K562 (cell line): ENCODE data around the gene C19orf12. TPM values are rescaled to one million over a fixed set of nuclear protein-coding genes. Genes with fewer than 3 reads are reported as not detected.

Experiments
- ATAC-seq: fragments of 200-7000 bp; cut with Tn5 transposase; 3 replicates; pipeline ENCODE4 v1.9.1; 2020; ENCODE audit warnings: moderate library complexity
- BruUV-seq: library from RNA; stranded (reverse); fragments of 400-500 nt; replicated peaks from 2 replicates; lab custom pipeline; 2021; lab: Mats Ljungman, UMichigan
- CTCF ChIA-PET: fragments of 300-600 bp; formaldehyde crosslinking; extraction: SDS; loops from one replicate; lab custom pipeline; 2021; ENCODE audit warnings: low intra/inter-chr PET ratio; lab: Yijun Ruan, JAX
- POLR2A ChIA-PET: fragments of 300-600, 350-650 bp; sonication (Branson Sonifier 250); formaldehyde crosslinking; extraction: SDS; loops from one replicate; lab custom pipeline; 2021; ENCODE audit warnings: antibody characterized with exemption, inconsistent platforms; lab: Yijun Ruan, JAX
- DNase-seq, 4 experiments: peaks; one replicate each; pipeline versions ENCODE4 v3.0.0 to v3.0.0-alpha.2; 2011 to 2018; ENCODE audit warnings: low spot score in 3 of 4, mixed read lengths in 3 of 4; ENCODE audit errors: extremely low read depth in 1 of 4
- FAIRE-seq: peaks from 2 replicates; lab custom pipeline; 2011; peaks lifted over from hg19 to GRCh38; lab: Jason Lieb, UNC
- H2AFZ ChIP-seq: 2 replicates; pipeline ENCODE4 v1.6.0; 2011; ENCODE audit warnings: low read depth, low read length, control low read depth, inconsistent platforms
- H3K27ac ChIP-seq: fragments of 200-600 bp; 3 replicates; pipeline ENCODE4 v1.8.0; 2011; ENCODE audit warnings: low read depth, mild to moderate bottlenecking, control low read depth, inconsistent platforms, low read length, moderate library complexity, mixed read lengths; ENCODE audit errors: extremely low read depth
- H3K27me3 ChIP-seq, 2 experiments: fragments of 300-600 bp in 1 of 2; 2 replicates in 1 of 2; 3 replicates in 1 of 2; pipeline versions ENCODE4 v1.6.0 to v1.8.0; 2011; ENCODE audit warnings: inconsistent platforms in 2 of 2, low read length in 2 of 2, mild to moderate bottlenecking in 1 of 2, mixed read lengths in 1 of 2, moderate library complexity in 1 of 2; ENCODE audit not compliant: control insufficient read depth in 2 of 2, insufficient read depth in 2 of 2
- H3K36me3 ChIP-seq: fragments of 300-600 bp; 3 replicates; pipeline ENCODE4 v1.8.0; 2011; ENCODE audit warnings: mild to moderate bottlenecking, low read length, inconsistent platforms; ENCODE audit not compliant: control insufficient read depth, insufficient read depth
- H3K4me1 ChIP-seq, 2 experiments: fragments of 200-600 bp in 1 of 2; replicated peaks in 1 of 2; 2 replicates in 1 of 2; 3 replicates in 1 of 2; pipeline versions ENCODE4 v1.5.1 to v1.8.0; 2011; ENCODE audit warnings: inconsistent platforms in 2 of 2, low read length in 2 of 2, mild to moderate bottlenecking in 1 of 2, mixed read lengths in 1 of 2, moderate library complexity in 1 of 2; ENCODE audit not compliant: control insufficient read depth in 2 of 2, insufficient read depth in 2 of 2
- H3K4me2 ChIP-seq: 2 replicates; pipeline ENCODE4 v1.6.1; 2011; ENCODE audit warnings: low read length, control low read depth, inconsistent platforms, mixed read lengths; ENCODE audit not compliant: insufficient read depth
- H3K4me3 ChIP-seq: fragments of 200-600 bp; sonication (generic), shearing (Covaris generic); 2 replicates; pipeline ENCODE4 v1.5.1; 2016; ENCODE audit warnings: control low read depth, inconsistent platforms
- H3K79me2 ChIP-seq: fragments of 200-600 bp; 3 replicates; pipeline ENCODE4 v1.8.0; 2011; ENCODE audit warnings: low read length, inconsistent platforms; ENCODE audit not compliant: control insufficient read depth, insufficient read depth
- H3K9ac ChIP-seq, 2 experiments: 2 replicates each; pipeline versions ENCODE4 v1.6.0 to v1.6.1; 2011; ENCODE audit warnings: low read depth in 2 of 2, low read length in 2 of 2, control low read depth in 1 of 2, inconsistent platforms in 1 of 2, mild to moderate bottlenecking in 1 of 2, mixed read lengths in 1 of 2; ENCODE audit not compliant: insufficient read depth in 1 of 2
- H3K9me1 ChIP-seq: one replicate; pipeline ENCODE4 v1.6.0; 2011; ENCODE audit warnings: inconsistent platforms, mild to moderate bottlenecking, low read length, moderate library complexity; ENCODE audit not compliant: control insufficient read depth, insufficient read depth
- H3K9me3 ChIP-seq: replicated peaks from 2 replicates; pipeline ENCODE4 v1.5.1; 2011; ENCODE audit warnings: low read depth, low read length, inconsistent platforms; ENCODE audit not compliant: control insufficient read depth, insufficient read depth
- H4K20me1 ChIP-seq: replicated peaks from 2 replicates; pipeline ENCODE4 v1.6.1; 2011; ENCODE audit warnings: low read length, inconsistent platforms, mixed read lengths; ENCODE audit not compliant: control insufficient read depth, insufficient read depth
- PRPF4 ChIP-seq: fragments of 200-400 bp; formaldehyde crosslinking; IDR thresholded peaks from one replicate; pipeline ENCODE4 v1.6.1; 2017; ENCODE audit warnings: low read length, low read depth, mild to moderate bottlenecking; ENCODE audit not compliant: insufficient read depth, poor library complexity, severe bottlenecking
- TEAD4 ChIP-seq, 2 experiments: sonication (generic) in 1 of 2; formaldehyde crosslinking in 1 of 2; IDR thresholded peaks; 2 replicates each; pipeline versions ENCODE4 v1.6.1 to v1.8.0; 2012 to 2022; ENCODE audit warnings: borderline replicate concordance in 1 of 2, inconsistent platforms in 1 of 2, low read length in 1 of 2, mild to moderate bottlenecking in 1 of 2, missing genetic modification reagents in 1 of 2
- UBTF ChIP-seq, 2 experiments: IDR thresholded peaks; 2 replicates each; pipeline ENCODE4 v1.6.1; 2012; ENCODE audit warnings: improper control_type of control experiment in 2 of 2, low read depth in 2 of 2, low read length in 2 of 2, borderline replicate concordance in 1 of 2
- WGBS: fragments of 100-300 bp; shearing (Covaris generic); methylation state at CpG from one replicate; pipeline ENCODE4 v1.1.6; 2016; ENCODE audit warnings: low coverage, mixed read lengths; ENCODE audit not compliant: insufficient coverage; ENCODE audit errors: missing lambda C conversion rate; 5-methylcytosine and 5-hydroxymethylcytosine counted together
- in situ Hi-C: fragments of 300-500 bp; cut with MboI; formaldehyde crosslinking; loops from 4 replicates; pipeline ENCODE4 v1.15.0; 2018; ENCODE audit warnings: inconsistent platforms, mixed read lengths
- intact Hi-C: fragments of 100-400 bp; cut with micrococcal nuclease; formaldehyde crosslinking; loops from 2 replicates; pipeline ENCODE4 v1.14.2; 2022
- polyA plus RNA-seq, 8 experiments: library from polyadenylated mRNA; depleted of rRNA in 4 of 8; stranded (reverse) in 5 of 8; unstranded in 3 of 8; fragments of >200 nt; fragmentation: Nextera tagmentation in 2 of 8; fragmentation: Illumina TruSeq in 1 of 8; extraction: Ambion mirVana in 2 of 8; extraction: Trizol in 1 of 8; gene quantifications; 2 replicates each; pipeline versions ENCODE4 v1.2.1 to v1.2.3, GENCODE V29; 2011 to 2014; ENCODE audit warnings: inconsistent platforms in 1 of 8, missing spikeins in 1 of 8
- total RNA-seq, 7 experiments: library from RNA; depleted of rRNA in 6 of 7; stranded (reverse); fragments of >200 nt in 6 of 7; fragmentation: Illumina TruSeq in 2 of 7; extraction: Trizol in 2 of 7; gene quantifications; 2 replicates each; pipeline versions ENCODE4 v1.2.1 to v1.2.3, GENCODE V29; 2011 to 2021; ENCODE audit warnings: low replicate concordance in 1 of 7

The C19orf12 gene
- total and polyA plus RNA-seq, 9 of the 15 experiments (the other 6 are each of a cell fraction or from before 2014, with no cell fraction given), result 1.9 to 14.5 (median 10.2) TPM

GRCh38 chr19:29741776-29742175 lies 26.7 kb upstream of the C19orf12 start:
- Histone ChIP-seq H3K9me3 (no peaks in the 10 kb centered on the region), H3K4me3 (no peak overlapping the region), H3K4me1 (no peaks in the 10 kb centered on the region), H3K9me1 (no peaks in the 10 kb centered on the region), H4K20me1 (no peaks in the 10 kb centered on the region), H2AFZ (no peak overlapping the region), H3K79me2 (no peaks in the 10 kb centered on the region), H3K27ac (no peak overlapping the region), H3K27me3 (peaks cover 31 to 62% of the 10 kb centered on the region in 2 experiments; a peak in 4 of 5 replicates), H3K4me2 (no peak overlapping the region), H3K9ac (no peak overlapping the region), H3K36me3 (no peaks in the 10 kb centered on the region)
- no TSS peak for BruUV-seq
- intact Hi-C loops (no loop called here), in situ Hi-C loops (loop anchor here (10.0 kb wide), 1 partner anchor 913 kb away; no protein-coding TSS in a partner anchor)
- WGBS, result under 1% methylated on average over 5 of the region's 5 CpGs
- no peak for TF ChIP-seq PRPF4
- TF ChIP-seq TEAD4 (IDR thresholded peaks at IDR 0.05; ENCODE audit: low read length), result no peak
- TF ChIP-seq TEAD4 (CRISPR knock-in tag; IDR thresholded peaks at IDR 0.05; ENCODE audit: borderline replicate concordance), result no peak
- peak in 1 of 2 experiments; percentile 87; a peak in 2 of 4 replicates for TF ChIP-seq UBTF (IDR thresholded peaks at IDR 0.05; ENCODE audit: borderline replicate concordance in 1 of 2, low read depth in 2 of 2, low read length in 2 of 2)
- no peak for FAIRE-seq
- ATAC-seq, result no peak
- ChIA-PET POLR2A (interaction anchor here (0.6 to 1.4 kb wide), 3 partner anchors 11 to 27 kb away, joined by 3 to 4 read pairs (median 3); no protein-coding TSS in a partner anchor), CTCF (no interaction called here)
- no peak for DNase-seq
